Caco-2 (cell line): ENCODE data around the gene TAGAP. TPM values are rescaled to one million over a fixed set of nuclear protein-coding genes. Genes with fewer than 3 reads are reported as not detected.

Experiments used
- BruUV-seq: library from RNA; stranded (reverse); fragments of 400-500 nt; replicated peaks from 2 replicates; lab custom pipeline; 2021; lab: Mats Ljungman, UMichigan
- CTCF ChIA-PET: fragments of 300-600 bp; sonication (Branson Sonifier 250); formaldehyde crosslinking; loops from one replicate; lab custom pipeline; 2022; ENCODE audit warnings: antibody characterized with exemption; lab: Charles Lee
- POLR2A ChIA-PET: fragments of 300-600 bp; sonication (Branson Sonifier 250); formaldehyde crosslinking; loops from one replicate; lab custom pipeline; 2022; ENCODE audit warnings: antibody characterized with exemption; lab: Charles Lee
- DNase-seq, 2 experiments: peaks; one replicate each; pipeline versions ENCODE4 v3.0.0 to v3.0.0-alpha.2; 2020 to 2022
- H3K27me3 ChIP-seq: replicated peaks from 2 replicates; pipeline ENCODE4 v1.6.0; 2011; ENCODE audit warnings: low read length; ENCODE audit not compliant: control insufficient read depth, insufficient read depth
- H3K36me3 ChIP-seq: 2 replicates; pipeline ENCODE4 v1.5.1; 2011; ENCODE audit warnings: low read length; ENCODE audit not compliant: control insufficient read depth, insufficient read depth
- H3K4me1 ChIP-seq: fragments of 250-450 bp; sonication (Bioruptor Pico); 2 replicates; pipeline ENCODE4 v1.5.1; 2020; ENCODE audit warnings: mild to moderate bottlenecking
- H3K4me3 ChIP-seq: 2 replicates; pipeline ENCODE4 v1.5.1; 2011; ENCODE audit warnings: low read depth, mild to moderate bottlenecking, control low read depth, low read length
- H3K9me3 ChIP-seq: fragments of 250-450 bp; sonication (Bioruptor Pico); 2 replicates; pipeline ENCODE4 v1.5.1; 2020; ENCODE audit warnings: mild to moderate bottlenecking, moderate library complexity
- H3K27ac Mint-ChIP-seq: one replicate; pipeline ENCODE4 v1.8.0; 2022; ENCODE audit warnings: mixed read lengths; ENCODE audit not compliant: unreplicated experiment
- H3K27me3 Mint-ChIP-seq: one replicate; pipeline ENCODE4 v1.8.0; 2022; ENCODE audit warnings: mixed read lengths; ENCODE audit not compliant: insufficient read depth, unreplicated experiment
- H3K36me3 Mint-ChIP-seq: one replicate; pipeline ENCODE4 v1.8.0; 2022; ENCODE audit warnings: mild to moderate bottlenecking, mixed read lengths; ENCODE audit not compliant: insufficient read depth, unreplicated experiment
- H3K4me1 Mint-ChIP-seq: one replicate; pipeline ENCODE4 v1.8.0; 2022; ENCODE audit warnings: low read depth, mixed read lengths; ENCODE audit not compliant: unreplicated experiment
- H3K4me3 Mint-ChIP-seq: one replicate; pipeline ENCODE4 v1.8.0; 2022; ENCODE audit warnings: mild to moderate bottlenecking, moderate library complexity, mixed read lengths; ENCODE audit not compliant: unreplicated experiment
- H3K9me3 Mint-ChIP-seq: one replicate; pipeline ENCODE4 v1.8.0; 2022; ENCODE audit warnings: mixed read lengths; ENCODE audit not compliant: unreplicated experiment
- intact Hi-C: fragments of 100-400 bp; cut with micrococcal nuclease; formaldehyde crosslinking; loops from one replicate; pipeline ENCODE4 v1.10.0; 2022; ENCODE audit not compliant: unreplicated experiment
- total RNA-seq: library from RNA; stranded (reverse); gene quantifications from 2 replicates; pipeline ENCODE4 v1.2.3, GENCODE V29; 2022
- TF ChIP-seq, protein P1 (sequence below), 2 experiments: fragments of 200-600 bp in 1 of 2; IDR thresholded peaks; 1 replicate in 1 of 2; 2 replicates in 1 of 2; pipeline versions ENCODE4 v1.5.1 to v1.8.0; 2011 to 2022; ENCODE audit warnings: antibody characterized with exemption in 1 of 2, control low read depth in 1 of 2, inconsistent platforms in 1 of 2, low read depth in 1 of 2, low read length in 1 of 2, mild to moderate bottlenecking in 1 of 2, moderate library complexity in 1 of 2; ENCODE audit not compliant: insufficient read depth in 1 of 2, severe bottlenecking in 1 of 2, unreplicated experiment in 1 of 2

TAGAP gene
- total RNA-seq, 1 experiment from 2014 or later = not detected

DNA sequence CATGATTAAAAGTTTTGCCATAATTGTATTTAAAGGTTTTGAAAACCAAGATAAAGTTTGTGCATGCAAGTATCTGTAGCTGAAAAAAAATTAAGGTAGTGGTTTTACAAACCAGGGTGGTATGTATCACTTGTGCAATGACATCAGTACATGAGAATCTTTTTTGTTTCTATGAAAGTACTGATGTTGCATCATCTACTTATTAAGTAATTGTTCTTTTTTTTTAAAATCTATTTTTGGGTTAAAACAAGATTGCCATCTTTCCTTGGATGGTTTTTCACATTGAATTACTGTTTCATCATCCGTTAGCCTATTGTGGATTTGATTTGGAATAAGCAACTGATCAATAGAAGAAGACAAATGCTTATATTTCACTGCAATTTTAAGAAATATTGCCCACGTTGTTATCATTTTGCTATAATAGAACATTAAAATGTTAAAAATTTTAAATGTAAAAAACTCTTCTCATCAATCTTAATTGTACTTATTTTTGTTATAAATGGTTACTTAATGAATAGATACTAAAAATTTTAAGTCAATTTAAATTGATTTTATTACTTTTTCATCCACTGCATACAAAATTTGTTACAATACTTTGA is 39.8 kb upstream of the TAGAP start:
- Histone ChIP-seq H3K4me3 (no peak overlapping the region), H3K27me3 (no peaks in the 10 kb centered on the region; the same call in 1 of the 2 replicates), H3K36me3 (no peaks in the 10 kb centered on the region), H3K9me3 (no peaks in the 10 kb centered on the region), H3K4me1 (no peaks in the 10 kb centered on the region)
- no peak for DNase-seq
- no peaks in the 10 kb centered on the region for H3K36me3 Mint-ChIP-seq
- no peaks in the 10 kb centered on the region for H3K9me3 Mint-ChIP-seq
- no peak overlapping the region for H3K4me3 Mint-ChIP-seq
- ChIA-PET POLR2A (no interaction called here), CTCF (no interaction called here)
- intact Hi-C loops = no loop called here
- no peak overlapping the region for H3K27ac Mint-ChIP-seq
- peaks cover 8% of the 10 kb centered on the region for H3K27me3 Mint-ChIP-seq
- BruUV-seq = no TSS peak
- TF ChIP-seq, protein P1, sequence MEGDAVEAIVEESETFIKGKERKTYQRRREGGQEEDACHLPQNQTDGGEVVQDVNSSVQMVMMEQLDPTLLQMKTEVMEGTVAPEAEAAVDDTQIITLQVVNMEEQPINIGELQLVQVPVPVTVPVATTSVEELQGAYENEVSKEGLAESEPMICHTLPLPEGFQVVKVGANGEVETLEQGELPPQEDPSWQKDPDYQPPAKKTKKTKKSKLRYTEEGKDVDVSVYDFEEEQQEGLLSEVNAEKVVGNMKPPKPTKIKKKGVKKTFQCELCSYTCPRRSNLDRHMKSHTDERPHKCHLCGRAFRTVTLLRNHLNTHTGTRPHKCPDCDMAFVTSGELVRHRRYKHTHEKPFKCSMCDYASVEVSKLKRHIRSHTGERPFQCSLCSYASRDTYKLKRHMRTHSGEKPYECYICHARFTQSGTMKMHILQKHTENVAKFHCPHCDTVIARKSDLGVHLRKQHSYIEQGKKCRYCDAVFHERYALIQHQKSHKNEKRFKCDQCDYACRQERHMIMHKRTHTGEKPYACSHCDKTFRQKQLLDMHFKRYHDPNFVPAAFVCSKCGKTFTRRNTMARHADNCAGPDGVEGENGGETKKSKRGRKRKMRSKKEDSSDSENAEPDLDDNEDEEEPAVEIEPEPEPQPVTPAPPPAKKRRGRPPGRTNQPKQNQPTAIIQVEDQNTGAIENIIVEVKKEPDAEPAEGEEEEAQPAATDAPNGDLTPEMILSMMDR (IDR thresholded peaks at IDR 0.05; ENCODE audit: insufficient read depth in 1 of 2, low read depth in 1 of 2, low read length in 1 of 2, severe bottlenecking in 1 of 2, unreplicated experiment in 1 of 2) = no peak
- peaks cover 6% of the 10 kb centered on the region for H3K4me1 Mint-ChIP-seq

GRCh38 chr6:159083146-159083545 is 38.4 kb upstream of the TAGAP start:
- intact Hi-C loops = no loop called here
- H3K27me3 ChIP-seq = no peaks in the 10 kb centered on the region
- Mint-ChIP-seq H3K4me3 (no peak overlapping the region), H3K36me3 (no peaks in the 10 kb centered on the region), H3K27me3 (peaks cover 14% of the 10 kb centered on the region), H3K9me3 (no peaks in the 10 kb centered on the region), H3K27ac (no peak overlapping the region), H3K4me1 (peaks cover 6% of the 10 kb centered on the region)
- no peaks in the 10 kb centered on the region for H3K36me3 ChIP-seq
- ChIA-PET POLR2A (no interaction called here), CTCF (no interaction called here)
- BruUV-seq = no TSS peak
- no peaks in the 10 kb centered on the region for H3K9me3 ChIP-seq
- H3K4me1 ChIP-seq = no peaks in the 10 kb centered on the region
- H3K4me3 ChIP-seq = no peak overlapping the region
- TF ChIP-seq, protein P1 (IDR thresholded peaks at IDR 0.05; ENCODE audit: insufficient read depth in 1 of 2, low read depth in 1 of 2, low read length in 1 of 2, severe bottlenecking in 1 of 2, unreplicated experiment in 1 of 2) = no peak
- DNase-seq = no peak

GRCh38 chr6:159082039-159082815 is 37.4 kb upstream of the TAGAP start:
- Histone ChIP-seq H3K36me3 (no peaks in the 10 kb centered on the region), H3K9me3 (no peaks in the 10 kb centered on the region), H3K4me3 (no peak overlapping the region), H3K4me1 (no peaks in the 10 kb centered on the region), H3K27me3 (no peaks in the 10 kb centered on the region)
- no peak for DNase-seq
- H3K27ac Mint-ChIP-seq = no peak overlapping the region
- no TSS peak for BruUV-seq
- H3K27me3 Mint-ChIP-seq = peaks cover 17% of the 10 kb centered on the region
- intact Hi-C loops = no loop called here
- ChIA-PET POLR2A (no interaction called here), CTCF (no interaction called here)
- peaks cover 6% of the 10 kb centered on the region for H3K4me1 Mint-ChIP-seq
- TF ChIP-seq, protein P1 (IDR thresholded peaks at IDR 0.05; ENCODE audit: insufficient read depth in 1 of 2, low read depth in 1 of 2, low read length in 1 of 2, severe bottlenecking in 1 of 2, unreplicated experiment in 1 of 2) = no peak
- H3K4me3 Mint-ChIP-seq = no peak overlapping the region
- no peaks in the 10 kb centered on the region for H3K9me3 Mint-ChIP-seq
- H3K36me3 Mint-ChIP-seq = no peaks in the 10 kb centered on the region
